ENCODE measurements around the gene ZSCAN21. TPM values are rescaled to one million over a fixed set of nuclear protein-coding genes. Genes with fewer than 3 reads are reported as not detected.

ZSCAN21 gene
- total RNA-seq, 1 experiment from 2014 or later, result 24.3 TPM

GRCh38 chr7:100064162-100064561, 14.6 kb downstream of the ZSCAN21 start:
- Mint-ChIP-seq H3K4me3 (no peak overlapping the region), H3K27me3 (ENCODE audit: low read depth) (no peaks in the 10 kb centered on the region), H3K36me3 (ENCODE audit: insufficient read depth in 1 of 3, low read depth in 3 of 3) (peaks cover 40 to 85% (median 60%) of the 10 kb centered on the region in 3 experiments), H3K4me1 (no peaks in the 10 kb centered on the region), H3K9me3 (no peaks in the 10 kb centered on the region; a peak in 1 of 5 replicates), H3K27ac (no peak overlapping the region)
- Histone ChIP-seq H3K79me1 (ENCODE audit: insufficient read depth, low read depth, low read length, poor library complexity, severe bottlenecking) (no peaks in the 10 kb centered on the region), H2BK20ac (ENCODE audit: low read depth, low read length, poor library complexity, severe bottlenecking) (no peak overlapping the region), H3K27ac (ENCODE audit: insufficient read length, low read depth, low read length) (no peak overlapping the region), H4K8ac (replicated peaks; ENCODE audit: insufficient read length, low read depth, low read length) (no peak overlapping the region), H3K9me3 (ENCODE audit: control insufficient read depth, low read depth, low read length) (no peaks in the 10 kb centered on the region), H2BK5ac (ENCODE audit: insufficient read length, low read length) (no peak overlapping the region), H4K91ac (ENCODE audit: insufficient read length, low read depth, low read length) (no peak overlapping the region), H3T11ph (ENCODE audit: low read length) (no peak overlapping the region), H3K4ac (ENCODE audit: low read depth, low read length) (no peak overlapping the region), H3K18ac (ENCODE audit: insufficient read length, low read depth, low read length) (no peak overlapping the region), H3K4me1 (ENCODE audit: insufficient read depth, low read length) (no peaks in the 10 kb centered on the region), H4K20me1 (ENCODE audit: control insufficient read depth, insufficient read depth, insufficient read length) (no peaks in the 10 kb centered on the region), H2BK15ac (ENCODE audit: low read depth, low read length) (no peak overlapping the region), H2AK5ac (ENCODE audit: insufficient read length, low read length) (no peak overlapping the region), H2BK120ac (ENCODE audit: low read depth, low read length, poor library complexity, severe bottlenecking) (no peak overlapping the region), H3K9ac (ENCODE audit: extremely low read depth, insufficient read length, low read length) (no peak overlapping the region), H2AFZ (ENCODE audit: low read length) (no peak overlapping the region), H3K27me3 (ENCODE audit: insufficient read depth, low read length) (no peaks in the 10 kb centered on the region), H3K4me2 (ENCODE audit: insufficient read depth, insufficient read length, low read length) (no peak overlapping the region), H2BK12ac (ENCODE audit: insufficient read length, low read depth, low read length) (no peak overlapping the region), H3K23me2 (ENCODE audit: insufficient read length, low read depth, low read length, poor library complexity, severe bottlenecking) (no peaks in the 10 kb centered on the region), H3K56ac (ENCODE audit: insufficient read length, low read depth, low read length) (no peak overlapping the region), H3K23ac (ENCODE audit: insufficient read length, low read depth, low read length) (no peak overlapping the region), H4K5ac (ENCODE audit: insufficient read length, low read depth, low read length) (no peak overlapping the region), H3K79me2 (ENCODE audit: insufficient read depth, low read length) (no peaks in the 10 kb centered on the region), H3K14ac (ENCODE audit: insufficient read depth, low read length) (no peak overlapping the region)
- WGBS (ENCODE audit: extremely low coverage, insufficient read length, low lambda C conversion rate), result no CpG with 5 or more reads among the region's 9 CpGs
- no peak for TF ChIP-seq CTCF (conservative IDR thresholded peaks at IDR 0.05)
- DNase-seq, result no peak
